H9 (cell line): ENCODE measurements around the gene SLC24A3. TPM values are rescaled to one million over a fixed set of nuclear protein-coding genes. Genes with fewer than 3 reads are reported as not detected.

ENCODE experiments used
- DNase-seq: peaks from one replicate; pipeline ENCODE4 v3.0.0-alpha.2; 2017
- H2AFZ ChIP-seq: one replicate; pipeline ENCODE4 v1.6.1; 2013; ENCODE audit warnings: mild to moderate bottlenecking, low read length, control low read depth, moderate library complexity
- H2AK5ac ChIP-seq: 2 replicates; pipeline ENCODE4 v1.6.1; 2013; ENCODE audit warnings: low read length, control low read depth, mixed read lengths; ENCODE audit not compliant: insufficient read length
- H2BK120ac ChIP-seq: one replicate; pipeline ENCODE4 v1.6.1; 2013; ENCODE audit warnings: low read depth, mild to moderate bottlenecking, low read length, control low read depth, inconsistent platforms; ENCODE audit not compliant: poor library complexity, severe bottlenecking
- H2BK12ac ChIP-seq: 2 replicates; pipeline ENCODE4 v1.6.1; 2013; ENCODE audit warnings: low read length, control low read depth, mixed read lengths, low read depth; ENCODE audit not compliant: insufficient read length
- H2BK15ac ChIP-seq: 2 replicates; pipeline ENCODE4 v1.6.1; 2013; ENCODE audit warnings: low read depth, low read length, control low read depth
- H2BK20ac ChIP-seq: one replicate; pipeline ENCODE4 v1.6.1; 2013; ENCODE audit warnings: low read depth, mild to moderate bottlenecking, low read length, control low read depth, inconsistent platforms; ENCODE audit not compliant: poor library complexity, severe bottlenecking
- H2BK5ac ChIP-seq: 2 replicates; pipeline ENCODE4 v1.6.1; 2013; ENCODE audit warnings: low read length, control low read depth, mixed read lengths; ENCODE audit not compliant: insufficient read length
- H3K14ac ChIP-seq: 2 replicates; pipeline ENCODE4 v1.6.1; 2013; ENCODE audit warnings: low read length, control low read depth; ENCODE audit not compliant: insufficient read depth
- H3K18ac ChIP-seq: 2 replicates; pipeline ENCODE4 v1.6.1; 2013; ENCODE audit warnings: low read depth, mild to moderate bottlenecking, mixed read lengths, low read length, control low read depth; ENCODE audit not compliant: insufficient read length
- H3K23ac ChIP-seq: 2 replicates; pipeline ENCODE4 v1.6.1; 2013; ENCODE audit warnings: low read length, control low read depth, mixed read lengths, low read depth; ENCODE audit not compliant: insufficient read length
- H3K23me2 ChIP-seq: 2 replicates; pipeline ENCODE4 v1.6.1; 2013; ENCODE audit warnings: low read depth, mild to moderate bottlenecking, mixed read lengths, low read length, control low read depth; ENCODE audit not compliant: insufficient read length, poor library complexity, severe bottlenecking
- H3K27ac ChIP-seq: 2 replicates; pipeline ENCODE4 v1.5.1; 2013; ENCODE audit warnings: low read length, control low read depth, mixed read lengths, low read depth; ENCODE audit not compliant: insufficient read length
- H3K27me3 ChIP-seq: 2 replicates; pipeline ENCODE4 v1.6.1; 2013; ENCODE audit warnings: low read length, control low read depth, inconsistent platforms; ENCODE audit not compliant: insufficient read depth
- H3K4ac ChIP-seq: 2 replicates; pipeline ENCODE4 v1.6.1; 2013; ENCODE audit warnings: low read depth, mild to moderate bottlenecking, control low read depth, inconsistent platforms, low read length, moderate library complexity
- H3K4me1 ChIP-seq: 2 replicates; pipeline ENCODE4 v1.6.1; 2013; ENCODE audit warnings: low read length, control low read depth, inconsistent platforms; ENCODE audit not compliant: insufficient read depth
- H3K4me2 ChIP-seq: 2 replicates; pipeline ENCODE4 v1.6.1; 2013; ENCODE audit warnings: low read length, control low read depth, mixed read lengths; ENCODE audit not compliant: insufficient read length, insufficient read depth
- H3K56ac ChIP-seq: 2 replicates; pipeline ENCODE4 v1.6.1; 2013; ENCODE audit warnings: low read depth, mild to moderate bottlenecking, mixed read lengths, low read length, control low read depth; ENCODE audit not compliant: insufficient read length
- H3K79me1 ChIP-seq: 2 replicates; pipeline ENCODE4 v1.6.1; 2013; ENCODE audit warnings: low read depth, mild to moderate bottlenecking, moderate library complexity, low read length, control low read depth, inconsistent platforms; ENCODE audit not compliant: insufficient read depth, poor library complexity, severe bottlenecking
- H3K79me2 ChIP-seq: 2 replicates; pipeline ENCODE4 v1.6.1; 2013; ENCODE audit warnings: low read length, control low read depth, inconsistent platforms; ENCODE audit not compliant: insufficient read depth
- H3K9ac ChIP-seq: 2 replicates; pipeline ENCODE4 v1.6.1; 2013; ENCODE audit warnings: low read length, control low read depth, mixed read lengths; ENCODE audit not compliant: insufficient read length; ENCODE audit errors: extremely low read depth
- H3K9me3 ChIP-seq: one replicate; pipeline ENCODE4 v1.6.1; 2013; ENCODE audit warnings: low read depth, low read length, inconsistent platforms; ENCODE audit not compliant: control insufficient read depth
- H3T11ph ChIP-seq: one replicate; pipeline ENCODE4 v1.6.1; 2013; ENCODE audit warnings: mild to moderate bottlenecking, low read length, control low read depth, inconsistent platforms
- H4K20me1 ChIP-seq: one replicate; pipeline ENCODE4 v1.6.1; 2013; ENCODE audit not compliant: control insufficient read depth, insufficient read length, insufficient read depth
- H4K5ac ChIP-seq: 2 replicates; pipeline ENCODE4 v1.6.1; 2013; ENCODE audit warnings: low read depth, mild to moderate bottlenecking, mixed read lengths, low read length, control low read depth; ENCODE audit not compliant: insufficient read length
- H4K8ac ChIP-seq: replicated peaks from 2 replicates; pipeline ENCODE4 v1.6.1; 2013; ENCODE audit warnings: low read length, control low read depth, mixed read lengths, low read depth; ENCODE audit not compliant: insufficient read length
- H4K91ac ChIP-seq: 2 replicates; pipeline ENCODE4 v1.6.1; 2013; ENCODE audit warnings: low read depth, mild to moderate bottlenecking, moderate library complexity, mixed read lengths, low read length, control low read depth; ENCODE audit not compliant: insufficient read length
- H3K27ac Mint-ChIP-seq, 3 experiments: 2 replicates in 2 of 3; 3 replicates in 1 of 3; pipeline ENCODE4 v1.8.0; 2020 to 2021; ENCODE audit warnings: mixed read lengths in 3 of 3, mild to moderate bottlenecking in 1 of 3, moderate library complexity in 1 of 3
- H3K27me3 Mint-ChIP-seq: 2 replicates; pipeline ENCODE4 v1.8.0; 2021; ENCODE audit warnings: low read depth, mild to moderate bottlenecking, moderate library complexity, mixed read lengths
- H3K36me3 Mint-ChIP-seq, 3 experiments: 2 replicates in 2 of 3; 3 replicates in 1 of 3; pipeline ENCODE4 v1.8.0; 2020 to 2021; ENCODE audit warnings: low read depth in 3 of 3, mixed read lengths in 3 of 3; ENCODE audit not compliant: insufficient read depth in 1 of 3
- H3K4me1 Mint-ChIP-seq, 2 experiments: 2 replicates each; pipeline ENCODE4 v1.8.0; 2020; ENCODE audit warnings: mixed read lengths in 2 of 2
- H3K4me3 Mint-ChIP-seq, 2 experiments: 2 replicates in 1 of 2; 3 replicates in 1 of 2; pipeline ENCODE4 v1.8.0; 2020 to 2021; ENCODE audit warnings: mild to moderate bottlenecking in 2 of 2, mixed read lengths in 2 of 2, moderate library complexity in 1 of 2
- H3K9me3 Mint-ChIP-seq, 2 experiments: 2 replicates in 1 of 2; 3 replicates in 1 of 2; pipeline ENCODE4 v1.8.0; 2020; ENCODE audit warnings: mild to moderate bottlenecking in 2 of 2, mixed read lengths in 2 of 2, moderate library complexity in 1 of 2
- CTCF ChIP-seq: fragments of 200-600 bp; sonication (generic); conservative IDR thresholded peaks from 3 replicates; pipeline ENCODE4 v1.8.0; 2021; ENCODE audit warnings: antibody characterized with exemption, mild to moderate bottlenecking
- WGBS: extraction: QIAGEN DNeasy Blood & Tissue Kit; methylation state at CpG from one replicate; pipeline ENCODE4 v1.1.7; 2013; ENCODE audit warnings: missing lambda C conversion rate, low lambda C conversion rate, mixed read lengths; ENCODE audit not compliant: insufficient read length; ENCODE audit errors: extremely low coverage; 5-methylcytosine and 5-hydroxymethylcytosine counted together
- total RNA-seq: library from RNA; stranded (reverse); gene quantifications from 2 replicates; pipeline ENCODE4 v1.2.1, GENCODE V29; 2021

The SLC24A3 gene
- total RNA-seq, 1 experiment from 2014 or later = 0.83 TPM

DNA sequence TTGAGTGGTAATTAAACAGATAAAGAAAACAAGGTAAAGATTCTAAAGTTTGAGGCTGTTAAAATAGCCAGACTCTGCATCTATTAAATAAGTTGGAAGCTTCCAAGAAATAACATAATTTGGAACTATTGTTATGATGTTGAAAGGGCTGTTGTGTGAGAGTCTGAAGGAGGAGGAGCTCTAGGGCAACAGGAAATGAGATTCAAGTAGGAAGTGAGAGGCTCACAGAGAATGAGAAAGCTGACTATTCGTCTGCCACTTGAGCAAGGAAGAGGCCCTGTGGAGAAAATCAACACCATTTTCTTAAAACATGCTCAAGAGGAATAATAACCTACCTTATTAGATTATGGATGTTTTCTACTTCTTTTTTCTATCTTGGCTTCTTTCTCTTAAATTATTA lies 185.2 kb downstream of the SLC24A3 start:
- H3K4ac ChIP-seq = no peak overlapping the region
- no peak overlapping the region for H3K56ac ChIP-seq
- H2AK5ac ChIP-seq = no peak overlapping the region
- H3K4me1 Mint-ChIP-seq = no peaks in the 10 kb centered on the region
- H4K8ac ChIP-seq = no peak overlapping the region
- H3K9me3 Mint-ChIP-seq = peaks cover 10 to 19% of the 10 kb centered on the region in 2 experiments
- no peaks in the 10 kb centered on the region for H3K23me2 ChIP-seq
- H3K27me3 ChIP-seq = no peaks in the 10 kb centered on the region
- H3K9me3 ChIP-seq = no peaks in the 10 kb centered on the region
- no peak overlapping the region for H2BK20ac ChIP-seq
- H2BK5ac ChIP-seq = no peak overlapping the region
- H4K20me1 ChIP-seq = no peaks in the 10 kb centered on the region
- H2AFZ ChIP-seq = no peak overlapping the region
- no peak overlapping the region for H4K91ac ChIP-seq
- H3K4me1 ChIP-seq = no peaks in the 10 kb centered on the region
- no peak overlapping the region for H3K18ac ChIP-seq
- no peak overlapping the region for H3K4me3 Mint-ChIP-seq
- H2BK12ac ChIP-seq = no peak overlapping the region
- H3K23ac ChIP-seq = no peak overlapping the region
- H3K27me3 Mint-ChIP-seq = peaks cover 1% of the 10 kb centered on the region; the same call in 1 of the 2 replicates
- H3K4me2 ChIP-seq = no peak overlapping the region
- H3K14ac ChIP-seq = no peak overlapping the region
- TF ChIP-seq CTCF = no peak
- H4K5ac ChIP-seq = no peak overlapping the region
- H2BK120ac ChIP-seq = no peak overlapping the region
- peaks cover 10 to 17% (median 15%) of the 10 kb centered on the region in 3 experiments for H3K36me3 Mint-ChIP-seq
- H3K27ac ChIP-seq = no peak overlapping the region
- no peak overlapping the region for H3T11ph ChIP-seq
- no peak overlapping the region for H3K27ac Mint-ChIP-seq
- no peaks in the 10 kb centered on the region for H3K79me2 ChIP-seq
- no peaks in the 10 kb centered on the region for H3K79me1 ChIP-seq
- DNase-seq = no peak
- H3K9ac ChIP-seq = no peak overlapping the region
- no CpG with 5 or more reads among the region's 1 CpG for WGBS
- no peak overlapping the region for H2BK15ac ChIP-seq
